K562 (cell line): Measurements from ENCODE around the gene FSTL4. TPM values are rescaled to one million over a fixed set of nuclear protein-coding genes. Genes with fewer than 3 reads are reported as not detected.
A peak's percentile ranks its signal among the peaks of the same experiment; 100 is the strongest.

Source experiments
- KDM1A ChIP-seq, 2 experiments: fragments of 450-650 bp; IDR thresholded peaks; 2 replicates each; pipeline ENCODE4 v1.6.1; 2016; ENCODE audit warnings: mild to moderate bottlenecking in 2 of 2
- MTF1 ChIP-seq: fragments of 250-450 bp; sonication (Bioruptor Pico); IDR thresholded peaks from 2 replicates; pipeline ENCODE4 v1.9.0; 2021; ENCODE audit warnings: moderate library complexity, mild to moderate bottlenecking, inconsistent platforms, borderline replicate concordance
- RBBP5 ChIP-seq: fragments of 200-600 bp; sonication (generic); IDR thresholded peaks from 2 replicates; pipeline ENCODE4 v1.6.1; 2012; ENCODE audit warnings: borderline replicate concordance, mild to moderate bottlenecking, low read length, control low read depth, inconsistent platforms; ENCODE audit not compliant: insufficient read depth, poor library complexity, severe bottlenecking
- RFX7 ChIP-seq: fragments of 250-450 bp; sonication (Bioruptor Pico); IDR thresholded peaks from 2 replicates; pipeline ENCODE4 v1.5.1; 2021; ENCODE audit warnings: mild to moderate bottlenecking
- ZBED1 ChIP-seq: IDR thresholded peaks from 2 replicates; pipeline ENCODE4 v1.6.1; 2014
- polyA plus RNA-seq, 8 experiments: library from polyadenylated mRNA; depleted of rRNA in 4 of 8; stranded (reverse) in 5 of 8; unstranded in 3 of 8; fragments of >200 nt; fragmentation: Nextera tagmentation in 2 of 8; fragmentation: Illumina TruSeq in 1 of 8; extraction: Ambion mirVana in 2 of 8; extraction: Trizol in 1 of 8; gene quantifications; 2 replicates each; pipeline versions ENCODE4 v1.2.1 to v1.2.3, GENCODE V29; 2011 to 2014; ENCODE audit warnings: inconsistent platforms in 1 of 8, missing spikeins in 1 of 8
- total RNA-seq, 7 experiments: library from RNA; depleted of rRNA in 6 of 7; stranded (reverse); fragments of >200 nt in 6 of 7; fragmentation: Illumina TruSeq in 2 of 7; extraction: Trizol in 2 of 7; gene quantifications; 2 replicates each; pipeline versions ENCODE4 v1.2.1 to v1.2.3, GENCODE V29; 2011 to 2021; ENCODE audit warnings: low replicate concordance in 1 of 7
- TF ChIP-seq, protein P1 (sequence below): sonication (generic); formaldehyde crosslinking; IDR thresholded peaks from 2 replicates; pipeline ENCODE4 v1.8.1; 2023; ENCODE audit warnings: missing genetic modification reagents, mild to moderate bottlenecking, borderline replicate concordance
- TF ChIP-seq, protein P2 (sequence below): fragments of 450-650 bp; IDR thresholded peaks from 2 replicates; pipeline ENCODE4 v1.7.1; 2018; ENCODE audit warnings: mild to moderate bottlenecking, low read depth; ENCODE audit not compliant: partially characterized antibody
- TF ChIP-seq, protein P3 (sequence below): fragments of 200-800 bp; sonication (Bioruptor generic); IDR thresholded peaks from 2 replicates; pipeline ENCODE4 v1.6.1; 2016; ENCODE audit warnings: missing genetic modification characterization, missing compliant biosample characterization
- TF ChIP-seq, protein P4 (sequence below): fragments of 250-450 bp; sonication (Bioruptor Pico); IDR thresholded peaks from 2 replicates; pipeline ENCODE4 v1.9.0; 2021; ENCODE audit warnings: mild to moderate bottlenecking, inconsistent platforms

The FSTL4 gene
- total and polyA plus RNA-seq, 9 of the 15 experiments (the other 6 are each of a cell fraction or from before 2014, with no cell fraction given), result 0.08 to 0.18 (median 0.10) TPM; not detected in 5

DNA sequence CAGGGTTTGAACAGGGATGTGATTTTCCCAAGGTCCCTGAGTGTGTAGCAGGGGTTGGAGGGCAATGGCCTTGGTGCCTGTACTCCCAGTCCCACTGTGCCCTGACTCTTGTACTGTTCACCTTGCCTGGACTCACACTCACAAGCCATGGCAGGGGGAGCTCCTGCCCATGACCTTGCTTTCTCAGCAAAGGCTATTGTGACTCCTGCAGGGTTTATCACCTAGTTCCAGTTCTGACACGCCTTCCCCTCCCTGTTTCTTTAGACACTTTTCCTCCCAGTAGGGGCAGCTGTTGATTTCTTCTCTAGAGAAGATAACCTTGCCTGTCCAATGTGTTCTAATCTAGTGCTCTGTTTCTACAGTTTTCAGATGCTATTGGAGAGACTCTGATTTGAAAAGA, 139.5 kb downstream of the FSTL4 start (continued):
- TF ChIP-seq, protein P1, sequence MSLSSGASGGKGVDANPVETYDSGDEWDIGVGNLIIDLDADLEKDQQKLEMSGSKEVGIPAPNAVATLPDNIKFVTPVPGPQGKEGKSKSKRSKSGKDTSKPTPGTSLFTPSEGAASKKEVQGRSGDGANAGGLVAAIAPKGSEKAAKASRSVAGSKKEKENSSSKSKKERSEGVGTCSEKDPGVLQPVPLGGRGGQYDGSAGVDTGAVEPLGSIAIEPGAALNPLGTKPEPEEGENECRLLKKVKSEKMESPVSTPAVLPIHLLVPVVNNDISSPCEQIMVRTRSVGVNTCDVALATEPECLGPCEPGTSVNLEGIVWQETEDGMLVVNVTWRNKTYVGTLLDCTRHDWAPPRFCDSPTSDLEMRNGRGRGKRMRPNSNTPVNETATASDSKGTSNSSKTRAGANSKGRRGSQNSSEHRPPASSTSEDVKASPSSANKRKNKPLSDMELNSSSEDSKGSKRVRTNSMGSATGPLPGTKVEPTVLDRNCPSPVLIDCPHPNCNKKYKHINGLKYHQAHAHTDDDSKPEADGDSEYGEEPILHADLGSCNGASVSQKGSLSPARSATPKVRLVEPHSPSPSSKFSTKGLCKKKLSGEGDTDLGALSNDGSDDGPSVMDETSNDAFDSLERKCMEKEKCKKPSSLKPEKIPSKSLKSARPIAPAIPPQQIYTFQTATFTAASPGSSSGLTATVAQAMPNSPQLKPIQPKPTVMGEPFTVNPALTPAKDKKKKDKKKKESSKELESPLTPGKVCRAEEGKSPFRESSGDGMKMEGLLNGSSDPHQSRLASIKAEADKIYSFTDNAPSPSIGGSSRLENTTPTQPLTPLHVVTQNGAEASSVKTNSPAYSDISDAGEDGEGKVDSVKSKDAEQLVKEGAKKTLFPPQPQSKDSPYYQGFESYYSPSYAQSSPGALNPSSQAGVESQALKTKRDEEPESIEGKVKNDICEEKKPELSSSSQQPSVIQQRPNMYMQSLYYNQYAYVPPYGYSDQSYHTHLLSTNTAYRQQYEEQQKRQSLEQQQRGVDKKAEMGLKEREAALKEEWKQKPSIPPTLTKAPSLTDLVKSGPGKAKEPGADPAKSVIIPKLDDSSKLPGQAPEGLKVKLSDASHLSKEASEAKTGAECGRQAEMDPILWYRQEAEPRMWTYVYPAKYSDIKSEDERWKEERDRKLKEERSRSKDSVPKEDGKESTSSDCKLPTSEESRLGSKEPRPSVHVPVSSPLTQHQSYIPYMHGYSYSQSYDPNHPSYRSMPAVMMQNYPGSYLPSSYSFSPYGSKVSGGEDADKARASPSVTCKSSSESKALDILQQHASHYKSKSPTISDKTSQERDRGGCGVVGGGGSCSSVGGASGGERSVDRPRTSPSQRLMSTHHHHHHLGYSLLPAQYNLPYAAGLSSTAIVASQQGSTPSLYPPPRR, result no peak
- TF ChIP-seq, protein P2, sequence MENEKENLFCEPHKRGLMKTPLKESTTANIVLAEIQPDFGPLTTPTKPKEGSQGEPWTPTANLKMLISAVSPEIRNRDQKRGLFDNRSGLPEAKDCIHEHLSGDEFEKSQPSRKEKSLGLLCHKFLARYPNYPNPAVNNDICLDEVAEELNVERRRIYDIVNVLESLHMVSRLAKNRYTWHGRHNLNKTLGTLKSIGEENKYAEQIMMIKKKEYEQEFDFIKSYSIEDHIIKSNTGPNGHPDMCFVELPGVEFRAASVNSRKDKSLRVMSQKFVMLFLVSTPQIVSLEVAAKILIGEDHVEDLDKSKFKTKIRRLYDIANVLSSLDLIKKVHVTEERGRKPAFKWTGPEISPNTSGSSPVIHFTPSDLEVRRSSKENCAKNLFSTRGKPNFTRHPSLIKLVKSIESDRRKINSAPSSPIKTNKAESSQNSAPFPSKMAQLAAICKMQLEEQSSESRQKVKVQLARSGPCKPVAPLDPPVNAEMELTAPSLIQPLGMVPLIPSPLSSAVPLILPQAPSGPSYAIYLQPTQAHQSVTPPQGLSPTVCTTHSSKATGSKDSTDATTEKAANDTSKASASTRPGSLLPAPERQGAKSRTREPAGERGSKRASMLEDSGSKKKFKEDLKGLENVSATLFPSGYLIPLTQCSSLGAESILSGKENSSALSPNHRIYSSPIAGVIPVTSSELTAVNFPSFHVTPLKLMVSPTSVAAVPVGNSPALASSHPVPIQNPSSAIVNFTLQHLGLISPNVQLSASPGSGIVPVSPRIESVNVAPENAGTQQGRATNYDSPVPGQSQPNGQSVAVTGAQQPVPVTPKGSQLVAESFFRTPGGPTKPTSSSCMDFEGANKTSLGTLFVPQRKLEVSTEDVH, result no peak
- TF ChIP-seq, protein P3, sequence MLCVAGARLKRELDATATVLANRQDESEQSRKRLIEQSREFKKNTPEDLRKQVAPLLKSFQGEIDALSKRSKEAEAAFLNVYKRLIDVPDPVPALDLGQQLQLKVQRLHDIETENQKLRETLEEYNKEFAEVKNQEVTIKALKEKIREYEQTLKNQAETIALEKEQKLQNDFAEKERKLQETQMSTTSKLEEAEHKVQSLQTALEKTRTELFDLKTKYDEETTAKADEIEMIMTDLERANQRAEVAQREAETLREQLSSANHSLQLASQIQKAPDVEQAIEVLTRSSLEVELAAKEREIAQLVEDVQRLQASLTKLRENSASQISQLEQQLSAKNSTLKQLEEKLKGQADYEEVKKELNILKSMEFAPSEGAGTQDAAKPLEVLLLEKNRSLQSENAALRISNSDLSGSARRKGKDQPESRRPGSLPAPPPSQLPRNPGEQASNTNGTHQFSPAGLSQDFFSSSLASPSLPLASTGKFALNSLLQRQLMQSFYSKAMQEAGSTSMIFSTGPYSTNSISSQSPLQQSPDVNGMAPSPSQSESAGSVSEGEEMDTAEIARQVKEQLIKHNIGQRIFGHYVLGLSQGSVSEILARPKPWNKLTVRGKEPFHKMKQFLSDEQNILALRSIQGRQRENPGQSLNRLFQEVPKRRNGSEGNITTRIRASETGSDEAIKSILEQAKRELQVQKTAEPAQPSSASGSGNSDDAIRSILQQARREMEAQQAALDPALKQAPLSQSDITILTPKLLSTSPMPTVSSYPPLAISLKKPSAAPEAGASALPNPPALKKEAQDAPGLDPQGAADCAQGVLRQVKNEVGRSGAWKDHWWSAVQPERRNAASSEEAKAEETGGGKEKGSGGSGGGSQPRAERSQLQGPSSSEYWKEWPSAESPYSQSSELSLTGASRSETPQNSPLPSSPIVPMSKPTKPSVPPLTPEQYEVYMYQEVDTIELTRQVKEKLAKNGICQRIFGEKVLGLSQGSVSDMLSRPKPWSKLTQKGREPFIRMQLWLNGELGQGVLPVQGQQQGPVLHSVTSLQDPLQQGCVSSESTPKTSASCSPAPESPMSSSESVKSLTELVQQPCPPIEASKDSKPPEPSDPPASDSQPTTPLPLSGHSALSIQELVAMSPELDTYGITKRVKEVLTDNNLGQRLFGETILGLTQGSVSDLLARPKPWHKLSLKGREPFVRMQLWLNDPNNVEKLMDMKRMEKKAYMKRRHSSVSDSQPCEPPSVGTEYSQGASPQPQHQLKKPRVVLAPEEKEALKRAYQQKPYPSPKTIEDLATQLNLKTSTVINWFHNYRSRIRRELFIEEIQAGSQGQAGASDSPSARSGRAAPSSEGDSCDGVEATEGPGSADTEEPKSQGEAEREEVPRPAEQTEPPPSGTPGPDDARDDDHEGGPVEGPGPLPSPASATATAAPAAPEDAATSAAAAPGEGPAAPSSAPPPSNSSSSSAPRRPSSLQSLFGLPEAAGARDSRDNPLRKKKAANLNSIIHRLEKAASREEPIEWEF, result no peak
- no peak for TF ChIP-seq RFX7 (CRISPR knock-in tag)
- 0 out of 4 replicates have a peak, but pooled peaks of 1 of the 2 experiments have one; percentile 26 for TF ChIP-seq KDM1A (IDR thresholded peaks at IDR 0.05)
- no peak for TF ChIP-seq RBBP5
- no peak for TF ChIP-seq ZBED1
- TF ChIP-seq, protein P4, sequence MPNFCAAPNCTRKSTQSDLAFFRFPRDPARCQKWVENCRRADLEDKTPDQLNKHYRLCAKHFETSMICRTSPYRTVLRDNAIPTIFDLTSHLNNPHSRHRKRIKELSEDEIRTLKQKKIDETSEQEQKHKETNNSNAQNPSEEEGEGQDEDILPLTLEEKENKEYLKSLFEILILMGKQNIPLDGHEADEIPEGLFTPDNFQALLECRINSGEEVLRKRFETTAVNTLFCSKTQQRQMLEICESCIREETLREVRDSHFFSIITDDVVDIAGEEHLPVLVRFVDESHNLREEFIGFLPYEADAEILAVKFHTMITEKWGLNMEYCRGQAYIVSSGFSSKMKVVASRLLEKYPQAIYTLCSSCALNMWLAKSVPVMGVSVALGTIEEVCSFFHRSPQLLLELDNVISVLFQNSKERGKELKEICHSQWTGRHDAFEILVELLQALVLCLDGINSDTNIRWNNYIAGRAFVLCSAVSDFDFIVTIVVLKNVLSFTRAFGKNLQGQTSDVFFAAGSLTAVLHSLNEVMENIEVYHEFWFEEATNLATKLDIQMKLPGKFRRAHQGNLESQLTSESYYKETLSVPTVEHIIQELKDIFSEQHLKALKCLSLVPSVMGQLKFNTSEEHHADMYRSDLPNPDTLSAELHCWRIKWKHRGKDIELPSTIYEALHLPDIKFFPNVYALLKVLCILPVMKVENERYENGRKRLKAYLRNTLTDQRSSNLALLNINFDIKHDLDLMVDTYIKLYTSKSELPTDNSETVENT (CRISPR knock-in tag), result no peak
- TF ChIP-seq MTF1, result no peak
